LoVo (cell line): ENCODE results near the gene HECW1.

ENCODE experiments used
- DNase-seq: peaks from one replicate; pipeline ENCODE4 v3.0.0-alpha.2; 2016; ENCODE audit warnings: low spot score

The HECW1 gene

DNA sequence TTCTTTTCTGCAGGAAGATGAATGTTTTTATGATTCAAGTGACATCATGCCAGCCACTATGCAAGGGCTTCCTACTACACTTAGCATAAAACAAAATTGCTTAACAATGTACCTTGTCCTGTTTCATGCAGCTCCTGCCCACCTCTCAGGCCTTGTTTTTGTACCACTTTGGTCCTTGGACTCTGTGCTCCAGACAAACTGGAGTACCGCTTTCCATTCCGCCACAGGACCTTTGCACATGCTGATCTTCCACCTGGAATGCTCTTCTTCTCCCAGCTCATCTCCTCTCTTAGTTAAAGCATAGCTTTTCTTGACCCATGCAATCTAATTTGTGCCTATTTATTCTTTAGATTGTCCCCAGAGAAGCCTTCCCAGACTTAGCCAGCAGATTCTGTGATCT lies 393.0 kb downstream of the HECW1 start:
- DNase-seq = no peak

DNA sequence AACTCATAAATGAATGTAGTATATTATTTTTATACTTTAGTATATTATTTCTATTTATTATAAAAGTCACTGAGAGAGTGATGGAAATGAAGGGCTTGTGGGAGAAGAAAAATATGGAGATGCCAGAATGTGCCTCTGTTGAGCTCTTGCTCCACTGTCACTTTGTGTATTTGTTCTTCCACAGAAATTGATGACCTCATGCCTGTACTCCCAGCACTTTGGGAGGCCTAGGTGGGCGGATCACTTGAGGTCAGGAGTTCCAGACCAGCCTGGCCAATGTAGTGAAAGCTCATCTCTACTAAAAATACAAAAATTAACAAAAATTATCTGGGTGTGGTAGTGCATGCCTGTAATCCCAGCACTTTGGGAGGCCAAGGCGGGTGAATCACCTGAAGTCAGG lies 394.0 kb downstream of the HECW1 start:
- no peak for DNase-seq

DNA sequence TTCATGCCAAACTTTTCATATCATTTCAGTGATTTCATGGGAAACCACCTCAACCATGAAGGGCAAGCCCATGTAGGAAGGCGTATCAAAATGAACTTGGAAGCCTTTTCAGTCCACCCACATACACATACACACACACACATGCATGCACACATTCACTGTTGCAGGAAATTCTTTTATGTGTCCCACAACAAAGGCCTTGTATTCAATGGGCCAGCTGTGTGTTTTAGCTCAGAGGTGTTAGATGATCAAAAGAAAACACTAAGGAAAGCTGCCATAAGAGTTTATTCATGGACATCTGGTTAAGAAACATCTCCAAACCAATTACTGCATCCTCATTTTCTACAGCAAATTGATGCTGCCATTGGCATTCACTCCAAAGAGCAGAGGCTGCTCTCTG lies 396.0 kb downstream of the HECW1 start:
- DNase-seq = no peak

DNA sequence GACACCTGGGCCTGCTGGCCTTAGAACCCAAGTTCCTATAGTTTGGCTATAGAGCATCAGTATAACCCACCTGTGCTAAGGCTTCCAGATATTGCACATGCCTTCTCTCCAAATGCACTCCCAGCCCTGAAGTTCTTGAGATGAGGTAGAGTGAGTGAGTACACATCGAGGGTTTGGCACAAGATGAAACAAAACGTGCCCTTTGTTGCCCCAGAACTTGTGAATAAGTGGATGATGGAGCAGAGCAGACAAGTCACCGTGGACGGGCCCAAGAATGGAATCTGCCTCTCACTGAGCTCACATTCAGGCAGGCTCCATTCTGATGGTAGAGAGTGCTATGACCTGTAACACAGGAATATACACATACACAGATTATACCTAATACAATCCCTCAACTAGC lies 397.5 kb downstream of the HECW1 start:
- no peak for DNase-seq

DNA sequence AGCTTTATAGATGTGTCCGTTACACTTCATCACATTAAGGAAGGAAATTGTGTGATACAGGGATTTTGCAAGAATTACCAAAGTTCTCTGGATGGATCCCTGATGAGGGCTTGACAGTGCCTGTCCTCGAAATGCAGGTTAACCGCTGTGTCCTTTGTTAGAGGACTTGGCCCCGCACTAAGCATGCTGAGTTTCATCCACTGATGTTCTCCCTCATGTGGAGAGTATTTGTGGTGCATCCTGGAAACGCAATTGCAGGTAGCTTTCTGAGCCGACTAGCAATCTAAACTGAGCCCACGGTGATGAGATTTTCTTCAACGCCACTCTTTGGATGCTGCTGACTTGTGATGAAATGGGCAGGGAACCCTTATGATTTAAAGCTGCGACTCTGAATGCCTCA lies 398.6 kb downstream of the HECW1 start:
- no peak for DNase-seq

DNA sequence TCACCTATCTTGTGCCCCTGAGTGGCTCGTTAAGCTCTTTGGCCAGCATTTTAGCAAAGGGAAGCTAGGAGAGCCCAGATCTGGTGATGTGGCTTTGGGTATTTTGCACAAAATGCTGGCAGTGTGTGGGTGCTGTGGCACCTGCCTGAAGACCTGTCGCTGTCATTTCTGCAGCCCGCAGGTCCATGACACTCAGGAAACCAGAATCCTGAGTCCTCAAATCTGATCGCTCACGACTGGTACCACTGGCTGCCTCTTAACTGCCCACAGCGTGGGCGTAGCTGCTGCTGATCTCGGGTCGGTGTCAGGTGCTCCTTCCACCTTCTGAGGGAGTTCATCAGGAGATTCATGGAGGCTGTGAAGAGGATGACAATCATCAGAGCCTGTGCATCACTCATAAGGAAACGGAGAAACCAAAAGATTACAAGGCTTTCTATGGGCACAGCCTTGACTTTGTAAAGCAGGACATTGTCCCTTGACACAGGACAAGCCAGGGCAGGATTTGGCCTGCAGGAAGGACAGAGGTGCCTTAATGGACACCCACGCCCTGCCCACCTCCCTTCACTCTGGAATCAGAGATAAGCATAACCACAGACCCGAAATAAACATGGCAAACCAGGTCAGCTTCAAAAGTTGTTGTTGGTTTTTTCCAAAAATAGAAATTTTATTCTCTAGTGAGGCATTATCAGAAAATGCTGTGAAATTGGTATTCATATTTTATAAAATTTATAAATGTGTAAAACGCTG lies 399.5 kb downstream of the HECW1 start:
- no peak for DNase-seq

DNA sequence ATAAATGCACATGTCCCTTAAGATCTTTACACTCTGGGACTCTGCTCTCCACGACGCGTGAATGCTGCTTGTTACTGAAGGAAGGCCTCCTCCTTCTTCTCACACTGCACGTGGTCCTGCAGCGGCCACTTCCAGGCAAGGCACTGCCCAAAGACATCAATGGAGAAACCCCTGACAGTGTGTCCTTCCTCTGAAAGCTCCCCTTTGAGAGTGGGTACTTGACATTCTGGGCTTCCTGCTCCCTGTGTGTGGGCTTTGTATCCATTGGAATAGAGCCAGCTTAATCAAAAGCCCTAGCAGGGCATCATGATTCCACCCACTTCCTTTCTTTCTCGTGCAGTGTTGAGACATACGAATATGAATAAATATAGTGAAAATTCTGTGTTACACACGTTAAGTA lies 400.8 kb downstream of the HECW1 start:
- DNase-seq = no peak

DNA sequence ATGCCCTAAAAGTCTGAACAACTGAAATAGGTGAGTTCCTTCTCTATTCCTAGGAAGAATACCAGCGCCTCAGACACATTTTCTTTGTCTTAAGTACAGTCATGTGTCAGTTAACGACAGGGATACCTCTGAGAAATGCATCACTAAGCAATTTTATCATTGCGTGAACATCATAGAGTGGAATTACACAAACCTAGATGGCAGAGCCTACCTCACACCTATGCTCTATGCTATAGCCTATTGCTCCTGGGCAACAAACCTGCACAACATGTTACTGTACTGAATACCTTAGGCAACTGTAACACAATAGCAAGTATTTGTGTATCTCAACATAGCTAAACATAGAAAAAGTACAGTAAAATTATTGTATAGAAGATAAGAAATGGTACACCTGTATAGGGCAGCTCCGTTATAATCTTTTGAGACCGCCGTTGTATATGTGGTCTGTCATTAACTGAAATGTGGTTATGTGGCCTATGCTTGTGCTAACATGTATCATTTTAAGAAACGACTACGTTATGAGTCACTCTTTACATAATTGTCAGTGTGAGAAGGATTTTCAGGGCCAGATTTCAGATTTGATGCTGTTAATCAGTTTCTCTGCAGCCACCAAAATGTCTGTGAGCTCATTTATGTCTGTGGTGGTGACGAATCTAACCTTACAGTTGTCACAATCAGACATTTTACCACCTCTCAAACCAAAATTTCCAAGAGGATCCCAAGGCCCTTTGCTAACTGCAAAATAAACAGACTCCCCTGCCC lies 404.3 kb downstream of the HECW1 start:
- no peak for DNase-seq

DNA sequence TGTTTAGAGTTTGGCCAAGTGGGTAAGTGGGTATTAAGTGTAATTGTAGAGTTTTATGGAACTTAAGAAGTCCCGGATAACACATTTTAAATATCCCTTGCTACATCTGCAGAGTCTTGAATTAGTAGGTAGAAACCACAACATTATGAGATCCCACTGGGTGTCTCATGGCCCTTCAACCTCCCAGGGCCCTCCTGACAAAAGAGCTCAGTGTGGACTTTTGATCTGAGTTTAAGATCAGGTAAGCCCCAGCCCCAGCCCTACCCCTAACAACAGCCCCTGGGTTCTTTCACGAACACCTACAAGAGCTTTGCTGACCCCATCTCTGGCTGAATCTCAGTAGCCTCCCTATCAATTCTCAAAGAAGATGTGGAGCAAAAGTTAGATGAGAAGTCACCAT lies 405.0 kb downstream of the HECW1 start:
- no peak for DNase-seq

DNA sequence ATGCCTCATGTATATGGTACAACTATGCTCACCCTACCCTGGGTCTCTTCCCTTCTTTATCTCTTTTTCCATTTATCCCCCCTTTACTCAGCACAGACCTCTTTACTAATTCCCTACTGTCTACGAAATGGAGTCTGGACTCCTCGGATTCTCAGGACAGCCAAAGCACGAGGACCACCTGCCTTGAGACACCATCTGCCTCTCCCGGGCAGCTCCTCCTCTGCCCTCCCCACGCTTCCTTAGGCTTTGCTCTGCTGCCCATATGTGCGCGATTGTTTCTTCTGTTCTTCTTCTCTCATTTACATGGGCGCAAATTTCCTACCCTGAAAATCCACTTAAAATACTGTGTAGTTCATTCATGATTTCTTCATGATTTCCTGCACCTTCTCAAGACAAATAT lies 407.8 kb downstream of the HECW1 start:
- DNase-seq = no peak

DNA sequence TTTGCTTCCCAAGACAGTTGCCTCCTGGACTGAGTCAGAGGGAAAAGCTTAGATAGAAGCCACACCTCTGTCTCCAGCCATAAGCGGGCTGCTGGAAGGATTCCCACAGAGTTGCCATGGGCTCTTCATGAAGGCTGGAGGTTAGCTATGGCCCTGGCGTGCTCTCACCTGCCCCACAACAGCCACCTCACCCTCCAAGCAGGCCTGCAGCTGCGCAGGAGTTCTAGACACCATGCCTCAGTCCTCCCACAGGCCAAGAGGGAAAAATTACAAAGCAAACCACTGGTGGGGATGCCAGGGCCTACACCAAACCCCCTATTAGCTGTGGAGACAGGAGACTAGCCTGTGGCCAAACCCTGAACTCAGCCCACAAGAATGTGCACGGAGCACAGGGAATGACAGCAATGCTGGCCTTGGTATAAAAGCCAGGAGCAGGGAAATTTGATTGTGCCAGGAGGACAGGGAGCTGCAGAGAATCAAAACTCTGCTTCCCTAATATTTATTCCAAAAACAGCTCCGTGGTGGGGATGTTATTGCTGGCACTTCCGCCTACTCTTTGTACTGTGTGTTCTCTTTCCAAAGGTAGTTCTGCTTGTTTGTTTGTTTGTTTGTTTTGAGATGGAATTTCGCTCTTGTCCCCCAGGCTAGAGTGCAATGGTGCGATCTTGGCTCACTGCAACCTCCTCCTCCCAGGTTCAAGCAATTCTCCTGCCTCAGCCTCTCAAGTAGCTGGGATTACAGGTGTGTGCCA lies 410.1 kb downstream of the HECW1 start:
- DNase-seq = peak; percentile 11

DNA sequence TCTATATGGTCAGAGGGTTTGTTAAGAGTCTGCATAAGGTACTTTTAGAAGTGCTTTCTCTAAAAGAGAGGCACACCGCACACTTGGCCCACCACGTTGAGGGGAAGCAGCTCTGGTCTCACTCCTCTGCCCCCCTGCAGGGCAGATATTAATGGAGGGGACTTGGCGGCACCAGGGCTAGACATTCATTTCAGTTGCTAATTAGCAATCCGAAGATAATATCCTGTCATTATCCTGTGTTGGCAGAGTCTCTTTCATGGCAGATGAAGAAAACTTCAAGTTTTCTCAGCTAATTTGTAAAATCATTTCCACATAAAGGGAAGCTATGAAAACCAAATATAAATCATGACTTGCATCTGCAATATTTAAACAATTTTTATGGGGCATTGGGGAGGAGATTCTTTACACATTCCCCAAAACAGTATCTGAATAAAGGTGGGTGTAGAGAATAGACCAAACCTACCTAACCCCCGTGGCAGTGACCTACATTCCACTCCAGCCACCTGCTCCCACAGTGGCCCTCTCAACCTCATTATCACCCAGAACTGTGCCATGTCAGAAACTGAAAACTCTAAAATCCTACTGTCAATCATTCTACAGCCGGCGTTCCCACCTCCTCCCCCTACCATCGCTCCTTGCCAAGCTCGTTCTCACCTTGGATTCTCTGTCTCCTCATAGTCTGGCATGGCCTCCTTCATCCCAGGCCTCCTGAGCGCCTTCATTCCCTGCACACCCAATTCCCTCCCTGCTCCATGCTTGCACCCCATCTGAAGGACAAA lies 416.3 kb downstream of the HECW1 start:
- DNase-seq = no peak

DNA sequence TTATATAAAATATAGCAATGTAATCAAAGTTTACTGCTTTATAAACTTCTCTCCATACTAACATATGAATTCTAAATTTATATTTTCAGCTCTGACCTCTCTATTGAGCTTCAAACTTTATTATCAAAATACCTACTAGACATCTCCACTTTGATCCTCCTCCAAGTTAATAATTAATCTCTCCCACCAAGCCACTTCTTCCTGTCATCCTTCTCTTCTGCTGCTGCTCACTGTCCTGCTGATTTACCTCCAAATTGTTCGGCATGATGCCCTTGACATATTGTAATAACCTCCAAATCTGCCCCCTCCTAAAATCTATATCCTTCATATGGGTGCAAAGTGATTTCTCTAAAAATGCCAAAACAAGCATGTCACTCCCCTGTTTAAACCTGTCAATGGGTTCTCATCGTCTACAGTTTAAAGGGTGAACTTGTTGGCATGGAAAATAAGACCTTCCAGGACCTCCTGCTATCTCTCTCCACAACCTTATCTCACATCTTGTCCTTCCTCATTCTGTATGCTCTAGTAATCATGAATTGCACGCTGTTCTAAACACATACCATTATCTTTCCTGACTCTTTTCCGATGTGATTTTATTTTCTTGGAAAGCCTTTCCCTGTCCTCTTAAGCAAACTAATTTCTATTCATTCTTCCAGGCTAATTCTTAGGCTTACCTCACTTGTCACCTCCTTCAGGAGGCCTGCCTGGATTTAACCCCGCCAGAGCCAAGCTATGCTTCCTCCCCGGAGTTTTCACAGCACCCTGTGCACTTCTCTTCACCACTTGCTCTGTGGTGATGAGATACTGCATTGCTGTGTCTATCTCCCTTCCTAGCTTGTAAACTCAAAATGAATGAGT lies 418.3 kb downstream of the HECW1 start:
- peak; percentile 19 for DNase-seq

DNA sequence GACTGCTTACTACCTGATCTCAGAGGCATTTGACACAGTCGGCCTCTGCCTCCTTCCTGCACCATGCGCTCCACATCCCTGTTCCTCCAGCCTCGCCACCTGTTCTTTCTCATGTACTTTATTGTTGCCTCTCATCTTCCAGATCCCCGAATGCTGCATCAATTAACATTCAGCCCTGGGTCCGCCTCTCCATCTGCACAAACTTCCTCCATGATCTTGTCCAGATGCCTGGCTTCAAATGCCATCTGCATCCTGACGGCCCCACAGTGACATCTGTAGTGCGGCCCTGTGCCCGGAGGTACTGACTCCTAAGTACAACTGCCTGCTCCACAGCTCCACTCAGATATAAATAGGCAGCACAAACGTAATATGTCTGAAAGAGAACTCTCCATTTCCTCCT lies 419.3 kb downstream of the HECW1 start:
- no peak for DNase-seq

DNA sequence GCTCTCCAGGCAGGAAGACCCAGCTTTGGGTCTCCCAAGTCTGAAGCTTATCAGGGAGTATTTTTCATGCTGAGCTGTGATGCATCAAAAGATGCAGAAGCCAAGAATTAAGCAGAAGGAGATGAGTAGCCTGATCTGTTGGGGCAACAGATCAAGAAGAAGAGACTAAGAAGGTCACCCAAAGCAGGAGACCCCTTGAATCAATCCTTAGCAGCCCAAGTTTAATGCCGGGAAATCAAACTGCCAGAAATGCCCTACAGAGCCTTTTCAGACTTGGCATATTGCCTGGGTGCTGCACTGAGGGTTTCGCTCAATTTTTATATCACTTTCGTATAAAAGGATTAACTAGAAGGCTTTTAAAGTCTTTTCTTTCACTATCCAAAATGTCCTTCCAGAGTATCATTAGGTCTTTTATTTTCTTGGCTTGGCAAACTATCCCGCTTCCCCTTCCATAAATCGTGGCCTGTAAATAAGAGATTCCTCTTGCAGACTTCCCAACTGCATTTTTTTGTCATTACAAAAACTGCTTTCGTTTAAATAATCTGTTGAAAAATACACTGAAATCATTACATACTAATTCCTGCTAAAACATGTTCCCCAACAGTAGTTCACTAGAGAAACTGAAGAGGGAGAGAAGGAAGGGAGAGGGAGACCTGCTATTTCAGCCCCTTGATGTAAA lies 421.5 kb downstream of the HECW1 start:
- no peak for DNase-seq

DNA sequence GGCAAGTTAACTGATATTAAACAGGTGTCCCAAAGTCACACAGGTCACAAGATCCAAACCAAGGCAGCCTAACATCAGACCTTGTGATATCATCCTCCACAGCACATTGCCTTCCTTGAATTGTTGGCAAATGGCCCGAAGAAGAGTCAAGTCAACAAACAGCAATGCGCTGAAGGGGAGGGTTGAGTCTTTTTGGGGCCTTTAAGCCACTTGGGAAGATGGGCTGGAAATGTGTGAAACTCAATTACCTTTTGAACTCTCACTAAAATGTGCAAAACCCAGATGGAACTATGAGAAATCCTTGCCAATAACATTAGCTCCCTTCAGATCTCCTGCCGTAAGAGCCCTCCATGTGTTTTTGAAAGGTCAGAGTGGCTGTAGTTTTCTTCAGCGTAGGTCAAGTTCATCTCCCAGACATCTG lies 422.6 kb downstream of the HECW1 start:
- DNase-seq = no peak

DNA sequence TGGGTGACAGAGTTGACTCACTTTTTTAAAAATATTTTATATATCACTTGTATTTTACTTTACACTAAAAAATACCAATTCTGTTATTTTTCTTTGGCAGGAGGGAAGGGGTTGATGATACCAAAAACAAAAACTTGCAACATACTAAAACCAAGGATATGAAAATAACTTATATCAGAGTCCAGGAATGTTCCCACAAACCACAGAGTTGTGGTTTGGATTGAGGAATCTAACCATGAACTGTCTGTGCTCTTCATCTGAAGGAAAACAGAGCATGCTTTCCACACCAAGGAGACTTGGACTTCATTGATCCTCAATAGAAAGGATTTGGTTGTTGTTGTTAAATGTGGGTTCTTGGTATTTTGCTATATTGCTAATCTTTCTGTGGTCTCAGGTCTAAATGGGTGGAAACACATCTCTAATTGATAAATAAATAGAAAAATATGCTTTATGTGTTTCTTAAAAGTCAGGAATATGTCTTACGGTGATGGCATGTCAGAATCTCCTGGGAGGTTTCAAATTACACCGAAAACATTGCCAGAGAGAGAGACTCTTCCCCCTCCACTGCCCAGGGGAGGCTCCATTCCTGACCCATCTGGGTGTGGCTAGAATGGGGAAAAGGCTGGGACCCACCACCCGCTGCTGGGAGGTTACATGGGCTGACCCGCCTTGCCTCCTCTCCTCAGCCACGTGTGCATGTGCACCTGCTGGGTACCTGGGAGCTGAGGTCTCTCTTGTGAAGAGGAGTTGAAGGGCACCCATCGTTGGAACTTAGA lies 423.6 kb downstream of the HECW1 start:
- DNase-seq = peak; percentile 22

DNA sequence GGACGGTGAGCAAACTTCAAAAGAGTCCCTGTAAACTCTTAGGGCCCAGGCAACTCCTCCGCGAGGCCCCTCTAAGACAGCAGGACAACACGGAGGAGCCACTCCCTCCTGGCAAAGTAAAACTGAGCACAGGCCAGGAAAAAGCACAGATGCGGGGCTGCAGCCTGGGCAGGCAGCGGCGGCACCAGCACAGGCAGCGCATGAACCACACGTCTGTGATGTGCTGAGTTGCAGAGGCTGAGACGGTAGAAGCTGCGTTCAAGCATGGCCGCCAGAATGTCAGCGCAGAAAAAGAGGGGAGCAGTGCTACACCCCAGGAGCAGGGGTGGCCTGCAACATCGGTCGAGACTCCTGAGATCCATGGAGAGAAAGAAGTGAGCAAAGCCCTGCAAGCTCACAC lies 424.3 kb downstream of the HECW1 start:
- no peak for DNase-seq

DNA sequence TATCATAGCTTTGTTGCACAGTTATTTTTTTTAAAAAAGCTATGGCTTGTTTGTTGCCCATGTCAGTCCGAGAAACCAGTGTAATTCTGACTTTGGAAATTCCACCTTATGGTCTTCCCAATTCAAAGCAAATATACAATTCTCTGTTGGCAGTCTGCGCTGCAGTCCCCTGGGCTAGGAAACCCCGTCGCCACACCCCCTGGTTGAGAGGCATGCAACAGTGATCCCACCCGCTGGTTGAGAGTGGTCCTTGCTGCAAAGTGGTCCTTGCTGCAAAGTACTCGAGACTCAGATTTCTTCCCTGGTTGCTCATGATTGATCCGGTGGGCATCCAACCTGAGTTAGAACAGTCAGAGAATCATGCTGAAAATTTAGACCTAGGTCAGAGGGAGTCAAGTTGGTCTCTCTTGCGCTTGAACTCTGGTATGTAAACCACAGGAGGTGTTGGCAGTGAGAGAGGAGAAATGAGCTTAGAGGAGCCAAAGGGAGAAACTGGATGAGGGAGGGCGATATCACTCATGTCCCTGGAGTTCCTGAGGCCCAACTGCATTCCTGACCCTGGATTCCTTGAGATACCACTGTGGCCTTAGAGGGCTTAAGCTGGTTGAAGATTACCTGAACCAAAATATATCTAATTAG lies 425.4 kb downstream of the HECW1 start:
- no peak for DNase-seq
